GM21367 (cell line): ENCODE measurements around the gene ATG4C.
"Not testable (repeated sequence)": the region's sequence is repeated elsewhere in the genome, so short reads cannot be mapped to it uniquely, and the experiment has no call there.

ENCODE experiments used
- ATAC-seq: cut with Tn5 transposase; IDR thresholded peaks from one replicate; pipeline ENCODE4 v1.9.1; 2021; ENCODE audit not compliant: unreplicated experiment

Gene ATG4C

DNA sequence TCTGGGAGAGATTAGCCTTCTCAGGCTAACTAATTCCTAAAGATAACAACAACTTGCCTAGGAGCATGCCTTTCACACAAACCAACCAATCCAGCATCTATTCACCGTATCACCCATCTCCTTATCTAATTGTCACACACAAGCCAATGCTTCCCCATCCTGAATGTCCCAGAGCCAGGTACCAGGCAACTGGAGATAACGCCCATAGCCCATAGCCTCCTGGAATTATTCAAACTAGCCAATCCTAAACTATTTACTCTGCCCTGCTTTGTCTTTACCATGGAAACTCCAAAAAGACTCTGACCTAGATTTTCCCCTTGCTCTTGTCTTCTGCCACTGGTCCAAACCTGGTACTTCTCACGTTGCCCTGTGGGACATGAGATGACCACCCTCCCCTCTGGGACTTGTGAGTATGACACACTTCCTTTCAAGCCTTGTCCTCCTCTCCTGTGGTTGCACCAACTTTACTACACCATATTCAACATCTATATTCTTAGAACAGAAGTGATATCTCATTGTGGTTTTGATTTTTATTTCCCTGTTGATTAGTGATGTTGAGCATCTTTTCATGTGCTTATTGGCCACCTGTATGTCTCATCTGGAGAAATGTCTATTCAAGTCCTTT lies 8.8 kb upstream of the ATG4C start:
- no peak for ATAC-seq

DNA sequence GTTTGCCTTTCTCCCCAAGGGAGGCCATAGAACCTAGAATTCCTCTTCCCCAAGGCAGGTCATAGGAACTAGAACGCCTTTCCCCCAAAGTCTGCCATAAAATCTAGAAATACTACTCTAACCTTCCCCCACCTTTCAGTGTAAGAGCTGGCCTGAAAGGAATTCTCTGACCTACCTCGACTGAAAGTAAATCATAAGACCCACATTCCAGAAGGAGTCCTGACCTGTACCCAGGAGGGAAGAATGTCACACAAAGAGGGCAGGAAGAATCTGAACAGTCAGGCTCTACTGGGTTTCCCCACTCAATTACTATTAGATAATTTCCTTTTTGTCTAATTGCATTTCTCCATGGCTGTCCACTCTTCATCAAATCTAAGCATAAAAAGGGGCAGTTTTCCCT lies 5.7 kb upstream of the ATG4C start:
- ATAC-seq = no peak

DNA sequence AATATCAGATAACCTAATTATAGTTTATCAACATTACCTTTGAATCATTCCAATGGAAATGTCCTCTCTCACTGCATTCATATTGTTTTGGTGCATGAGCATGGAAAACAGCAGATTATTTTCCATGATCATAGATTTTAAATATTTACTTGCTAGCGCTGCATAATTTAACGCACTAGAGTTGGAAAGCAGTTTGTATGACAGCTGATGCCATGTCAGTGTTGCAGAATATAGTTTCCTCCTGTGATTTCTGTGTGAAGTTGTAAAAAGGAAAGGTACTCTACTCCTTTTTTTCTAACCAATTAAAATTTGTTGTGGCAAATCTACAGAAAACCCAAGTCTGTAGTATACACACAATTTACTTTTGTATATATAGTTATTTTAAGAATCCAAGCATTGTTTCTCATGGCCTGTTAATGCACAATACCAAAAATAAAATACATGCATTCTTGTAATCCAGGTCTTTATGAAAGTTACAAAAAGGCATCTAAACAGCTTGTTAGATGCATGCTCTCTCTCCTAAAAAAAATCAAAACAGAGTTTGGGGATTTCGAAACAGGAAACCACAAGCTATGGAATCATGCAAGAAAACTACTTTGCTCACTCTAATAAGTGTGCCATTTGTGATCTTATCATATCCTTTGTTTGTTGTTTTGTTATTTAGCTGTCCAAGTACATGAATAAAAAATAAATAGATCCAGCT lies 1.9 kb upstream of the ATG4C start:
- no peak for ATAC-seq

DNA sequence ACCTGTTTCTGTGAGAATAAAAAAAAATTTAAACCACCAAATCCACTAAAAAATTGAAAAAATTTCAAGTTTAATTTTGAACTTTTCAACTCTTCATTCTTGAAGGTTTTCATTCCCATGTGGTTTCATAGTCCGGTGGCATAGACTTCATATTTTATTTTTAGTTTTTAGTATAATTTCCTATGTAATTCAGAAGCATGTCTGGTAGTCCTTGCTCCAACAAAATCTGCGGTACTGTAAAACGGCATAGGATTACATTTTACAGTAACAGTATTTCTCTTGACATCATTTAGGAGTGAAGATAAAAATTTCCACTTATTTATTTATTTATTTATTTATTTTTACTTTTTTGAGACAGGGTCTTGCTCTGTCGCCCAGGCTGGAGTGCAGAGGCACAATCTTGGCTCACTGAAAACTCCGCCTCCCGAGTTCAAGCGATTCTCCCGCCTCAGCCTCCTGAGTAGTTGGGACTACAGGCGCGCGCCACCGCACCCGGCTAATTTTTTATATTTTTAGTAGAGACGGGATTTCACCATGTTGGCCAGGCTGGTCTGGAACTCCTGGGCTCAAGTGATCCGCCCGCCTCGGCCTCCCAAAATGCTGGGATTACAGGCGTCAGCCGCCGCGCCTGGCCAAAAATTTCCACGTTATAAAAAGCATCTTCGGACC lies 1.3 kb upstream of the ATG4C start:
- not testable (repeated sequence) for ATAC-seq

DNA sequence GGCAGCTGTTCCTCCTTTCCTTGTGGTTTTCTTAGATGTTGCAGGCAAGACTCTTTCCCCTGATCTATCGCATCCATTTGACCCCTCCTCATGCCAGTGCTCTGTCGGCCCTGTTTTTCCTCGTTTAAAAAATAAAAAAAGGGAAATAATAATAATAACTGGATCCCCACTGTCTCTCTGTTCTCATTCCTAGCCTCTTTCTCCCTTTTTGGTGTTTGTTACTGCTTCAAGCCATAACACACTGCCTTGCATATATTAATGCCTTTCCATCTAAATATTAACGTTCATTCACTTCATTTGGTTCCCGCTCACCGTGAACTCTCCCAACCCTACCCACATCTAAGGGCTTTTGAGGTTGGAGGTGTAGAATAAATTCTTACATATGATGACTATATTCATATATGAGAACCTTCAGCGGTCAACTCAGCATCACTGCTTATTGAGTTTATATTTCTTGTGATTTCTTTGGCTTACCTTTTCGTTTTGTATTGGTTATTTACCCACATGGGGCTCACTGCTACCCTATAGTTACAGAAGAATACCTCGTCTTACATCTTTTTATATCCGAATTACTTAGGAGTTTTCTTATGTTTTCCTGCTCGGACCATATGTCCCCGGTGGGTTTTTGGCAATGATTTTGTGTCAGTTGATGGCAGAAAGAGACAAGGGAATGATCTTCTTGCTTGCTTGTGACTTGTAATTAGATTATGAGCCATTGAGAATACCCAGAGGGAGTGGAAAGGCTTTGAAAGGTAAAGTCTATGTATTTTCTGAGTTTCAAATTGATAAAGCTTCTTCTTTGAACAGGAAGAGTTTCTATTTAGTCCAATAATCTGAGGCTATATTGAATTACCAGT lies 805 bp downstream of the ATG4C start:
- peak; percentile 18 for ATAC-seq

DNA sequence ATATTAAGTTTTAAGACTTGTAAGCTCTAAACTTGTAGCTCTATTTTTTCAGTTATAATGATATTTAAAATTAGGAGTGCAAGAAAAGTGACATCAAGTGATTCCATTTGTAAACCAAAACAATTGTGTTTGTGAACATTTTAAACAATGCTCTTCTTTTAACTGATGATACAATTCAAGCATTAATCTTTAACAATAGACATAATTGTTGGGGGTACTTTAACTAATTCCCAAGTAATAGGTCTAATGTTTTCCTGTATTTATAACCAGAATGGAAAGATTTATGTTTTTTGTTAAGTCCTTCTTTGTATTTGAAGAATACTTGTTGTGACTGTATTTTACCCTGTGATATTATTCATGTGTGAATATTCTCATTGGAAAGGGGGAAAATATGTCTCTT lies 6.8 kb downstream of the ATG4C start:
- no peak for ATAC-seq

DNA sequence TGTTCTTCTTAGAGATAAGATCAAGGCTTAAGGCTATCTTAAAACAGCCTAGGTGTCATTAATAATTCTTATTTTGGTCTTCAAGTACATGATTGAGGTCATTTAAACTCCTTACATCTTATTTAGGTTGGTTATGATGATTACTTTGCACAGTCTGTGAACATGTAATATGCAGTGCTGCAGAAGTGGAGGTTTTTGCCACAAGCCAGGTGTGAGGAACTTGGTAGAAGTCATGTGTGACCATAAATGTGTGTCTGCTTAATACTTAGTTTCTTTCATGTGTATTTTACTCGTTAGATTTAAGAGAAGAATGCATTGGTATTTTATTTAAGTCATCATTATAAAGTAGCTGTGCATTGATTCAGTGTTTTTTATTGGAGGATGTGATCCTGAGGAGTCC lies 10.1 kb downstream of the ATG4C start:
- no peak for ATAC-seq

DNA sequence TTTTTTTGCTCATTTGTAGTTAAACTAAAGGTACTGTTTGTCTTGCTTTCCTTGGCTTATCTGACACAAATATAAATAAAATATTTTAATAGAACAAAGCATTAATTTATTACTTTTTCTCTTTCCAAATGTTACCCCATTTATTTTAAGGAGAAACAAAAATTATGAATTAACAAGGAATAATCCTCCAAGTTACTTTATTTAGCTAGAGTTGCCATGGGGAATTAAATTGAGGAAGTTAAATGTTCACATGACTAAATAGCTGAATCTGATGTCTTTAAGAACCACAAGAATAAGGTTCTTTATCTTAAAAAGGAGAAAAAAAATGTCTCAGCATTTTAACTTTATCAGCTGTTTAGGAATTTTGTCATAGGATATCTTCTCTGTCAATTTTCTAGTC lies 12.3 kb downstream of the ATG4C start:
- ATAC-seq = no peak

DNA sequence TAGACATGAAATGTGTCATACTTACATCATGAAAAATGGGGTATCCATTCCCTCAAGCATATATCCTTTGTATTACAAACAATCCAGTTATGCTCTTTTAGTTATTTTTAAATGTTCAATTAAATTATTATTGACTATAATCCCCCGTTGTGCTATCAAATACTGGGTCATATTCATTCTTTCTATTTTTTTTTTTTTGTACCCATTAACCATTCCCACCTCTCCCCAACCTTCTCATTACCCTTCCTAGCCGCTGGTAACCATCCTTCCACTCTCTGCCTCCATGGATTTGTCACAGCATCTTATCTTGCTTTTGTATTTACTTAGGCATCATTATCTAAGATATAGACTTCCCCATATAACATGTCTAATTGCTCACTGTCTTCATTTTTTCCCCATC lies 15.8 kb downstream of the ATG4C start:
- ATAC-seq = no peak

DNA sequence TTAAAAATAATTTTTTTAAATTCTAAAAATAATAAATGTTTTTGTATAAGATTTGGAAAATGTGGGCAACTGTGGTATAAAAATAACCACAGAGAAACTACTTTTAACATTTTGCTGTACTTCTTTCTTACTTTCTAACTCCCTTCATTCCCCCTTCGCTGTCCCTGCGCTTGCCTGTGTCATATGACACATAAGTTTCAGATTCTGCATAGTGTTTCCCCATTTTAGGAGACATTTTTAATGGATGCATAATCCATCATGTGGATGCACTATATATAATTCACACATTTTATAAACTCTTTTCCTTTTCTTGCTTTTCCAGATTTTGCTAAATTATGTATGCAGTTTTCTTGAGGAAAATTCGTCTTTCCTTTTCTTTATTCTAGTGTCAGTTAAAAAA lies 16.3 kb downstream of the ATG4C start:
- peak; percentile 44 for ATAC-seq

DNA sequence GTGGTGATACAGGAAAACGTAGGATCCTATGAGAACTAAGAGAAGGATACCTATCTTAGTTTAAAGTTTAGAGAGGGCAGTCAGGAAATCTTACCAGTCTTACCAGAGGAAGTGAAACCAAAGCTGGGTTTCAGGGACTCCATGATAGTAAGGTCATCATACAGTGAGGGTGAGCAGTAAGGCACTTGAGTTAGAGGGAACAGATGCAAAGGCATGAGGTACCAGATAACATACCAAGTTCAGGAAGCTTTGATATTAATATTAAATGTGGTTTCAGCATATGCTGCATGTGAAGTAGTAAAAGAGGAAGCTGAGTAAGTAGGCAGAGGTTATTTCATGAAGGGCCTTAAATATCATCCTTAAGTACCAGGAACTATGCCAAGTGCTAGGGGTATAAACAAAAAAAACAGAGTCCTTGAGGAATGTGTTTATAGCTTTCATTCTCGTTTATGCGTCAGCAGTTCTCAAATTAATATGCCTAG lies 16.9 kb downstream of the ATG4C start:
- ATAC-seq = peak; percentile 99

DNA sequence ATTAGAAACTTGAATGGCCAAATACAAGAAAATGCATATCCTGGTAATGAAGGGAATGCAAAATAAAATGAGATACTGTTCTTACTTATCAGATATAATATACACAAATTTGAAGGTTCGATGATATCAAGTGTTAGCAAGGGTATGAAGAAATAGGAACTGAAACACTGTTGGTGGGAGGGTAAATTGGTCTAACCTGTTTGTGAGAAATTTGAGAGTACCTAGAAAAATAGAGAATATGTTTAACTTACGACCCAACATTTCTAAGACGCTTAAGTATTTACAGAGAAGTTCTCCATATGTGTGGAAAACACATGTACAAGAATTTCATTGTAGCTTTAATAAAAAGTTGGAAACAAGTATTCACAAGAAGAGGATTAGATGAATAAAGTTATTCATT lies 25.9 kb downstream of the ATG4C start:
- ATAC-seq = peak; percentile 35

DNA sequence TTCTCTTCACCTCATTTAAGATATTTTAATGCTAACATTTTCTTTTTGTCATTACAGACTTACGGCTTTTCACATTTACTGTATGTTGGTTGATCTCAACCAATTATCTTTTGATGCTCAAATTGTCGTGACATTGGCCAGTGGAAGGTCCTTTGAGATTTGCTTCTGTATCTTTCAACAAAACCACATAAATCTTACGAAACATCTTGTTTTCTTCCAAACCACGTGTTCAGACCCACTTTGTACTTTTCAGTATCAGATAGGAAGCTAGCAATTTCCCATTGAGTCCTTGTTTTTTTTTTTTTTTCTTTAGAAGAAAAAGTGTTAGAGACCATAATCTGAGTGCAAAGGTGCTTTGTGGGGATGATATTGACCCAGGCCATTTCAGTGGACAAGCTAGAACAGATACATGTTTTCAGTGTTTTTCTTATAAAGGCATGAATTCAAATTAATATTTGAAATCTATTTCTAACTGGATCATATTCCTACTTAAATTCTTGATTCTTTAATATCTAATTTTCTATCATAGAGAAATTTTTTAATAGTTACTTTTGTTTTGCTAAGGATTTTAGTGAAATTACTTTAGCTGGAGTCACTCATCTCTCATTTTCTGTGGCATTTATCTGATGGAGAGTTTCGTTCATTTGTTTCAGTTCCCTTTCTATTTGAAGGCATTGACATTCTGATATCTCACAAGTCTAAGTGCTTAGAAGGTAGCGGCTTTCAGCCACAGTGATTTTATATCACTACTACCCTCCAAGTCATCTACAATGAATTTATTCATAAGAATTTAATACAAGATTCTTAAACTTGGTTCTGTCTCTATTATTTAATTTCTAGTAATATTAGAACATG lies 26.7 kb downstream of the ATG4C start:
- peak; percentile 93 for ATAC-seq

DNA sequence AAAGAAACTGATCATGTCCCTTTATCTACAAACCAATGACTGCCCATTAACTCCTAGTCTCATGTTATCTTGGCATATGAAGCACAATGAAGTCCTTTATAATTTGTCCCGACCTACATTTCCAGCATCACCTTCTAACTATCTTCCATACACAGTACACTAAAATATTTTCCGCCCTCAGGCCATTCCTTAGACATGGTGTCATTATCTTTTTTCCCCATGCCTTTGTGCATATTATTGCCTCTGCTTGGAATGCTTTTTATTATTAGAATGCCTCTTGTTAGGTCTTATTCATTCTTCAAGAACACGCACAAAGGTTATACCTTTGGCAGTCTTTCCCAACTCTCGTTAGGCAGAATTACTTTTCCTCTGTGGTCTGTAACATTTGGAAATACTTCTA lies 39.6 kb downstream of the ATG4C start:
- ATAC-seq = no peak

DNA sequence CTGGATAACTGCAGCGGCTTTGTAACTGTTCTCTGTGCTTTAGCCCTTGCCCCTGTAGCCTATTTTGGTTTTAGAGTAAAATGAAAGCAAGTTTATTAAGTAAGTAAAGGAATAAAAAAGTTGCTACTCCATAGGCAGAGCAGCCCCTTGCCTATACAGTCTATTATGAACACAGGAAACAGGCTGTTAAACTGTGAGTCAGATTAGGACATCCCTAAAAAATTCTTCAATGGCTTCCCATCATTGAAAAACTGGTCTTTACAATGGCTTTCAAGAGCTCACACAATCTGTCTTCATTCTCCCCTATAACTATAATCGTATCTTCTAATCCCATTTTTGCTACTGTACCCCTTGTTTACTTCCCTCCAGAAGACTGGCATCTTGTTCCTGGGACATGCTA lies 43.0 kb downstream of the ATG4C start:
- ATAC-seq = no peak

DNA sequence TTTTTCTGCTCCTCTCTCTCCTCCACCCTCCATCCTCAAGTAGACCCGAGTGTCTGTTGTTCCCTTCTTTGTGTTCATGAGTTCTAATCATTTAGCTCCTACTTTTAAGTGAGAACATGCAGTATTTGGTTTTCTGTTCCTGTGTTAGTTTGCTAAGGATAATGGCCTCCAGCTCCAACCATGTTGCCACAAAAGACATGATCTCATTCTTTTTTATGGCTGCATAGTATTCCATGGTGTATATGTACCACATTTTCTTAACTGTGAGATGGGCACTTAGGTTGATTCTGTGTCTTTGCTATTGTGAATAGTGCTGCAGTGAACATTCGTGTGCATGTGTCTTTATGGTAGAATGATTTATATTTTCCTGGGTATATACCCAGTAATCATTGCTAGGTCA lies 43.9 kb downstream of the ATG4C start:
- ATAC-seq = not testable (repeated sequence)

DNA sequence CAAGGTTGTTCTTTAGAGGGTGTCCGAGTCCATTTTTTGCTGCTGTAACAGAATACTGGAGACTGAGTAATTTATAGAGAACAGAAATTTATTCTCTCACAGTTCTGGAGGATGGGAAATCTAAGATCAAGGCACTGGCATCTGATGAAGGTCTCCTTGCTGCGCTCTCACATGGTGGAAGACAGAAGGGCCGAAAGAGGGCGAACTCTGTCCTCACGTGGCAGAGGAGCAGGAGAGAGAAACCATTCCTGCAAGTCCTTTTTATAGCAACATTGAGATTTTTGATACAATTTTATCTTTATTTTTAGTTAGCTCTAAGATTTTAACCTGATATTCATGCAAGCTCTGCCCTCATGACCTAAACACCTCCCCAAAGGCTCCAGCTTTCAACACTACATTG lies 48.3 kb downstream of the ATG4C start:
- ATAC-seq = no peak

DNA sequence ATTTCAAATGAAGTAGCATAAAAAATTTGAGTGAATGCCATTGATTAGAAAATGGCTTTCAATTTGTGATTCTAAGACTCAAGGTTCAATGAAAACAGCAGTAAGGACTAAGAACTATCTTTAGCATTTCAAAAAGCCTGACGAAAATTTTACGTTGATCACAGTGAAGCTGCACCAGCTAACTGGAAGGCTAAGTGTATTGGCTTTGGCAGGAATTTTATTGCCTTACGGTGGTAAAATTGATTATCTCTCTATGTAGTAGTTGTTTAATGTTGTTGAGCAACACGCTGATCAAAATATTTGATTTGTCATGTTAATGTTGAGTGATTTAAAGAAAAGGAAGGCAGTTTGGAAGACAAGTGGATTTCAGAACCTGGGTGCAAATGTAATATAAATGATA lies 49.6 kb downstream of the ATG4C start:
- no peak for ATAC-seq

DNA sequence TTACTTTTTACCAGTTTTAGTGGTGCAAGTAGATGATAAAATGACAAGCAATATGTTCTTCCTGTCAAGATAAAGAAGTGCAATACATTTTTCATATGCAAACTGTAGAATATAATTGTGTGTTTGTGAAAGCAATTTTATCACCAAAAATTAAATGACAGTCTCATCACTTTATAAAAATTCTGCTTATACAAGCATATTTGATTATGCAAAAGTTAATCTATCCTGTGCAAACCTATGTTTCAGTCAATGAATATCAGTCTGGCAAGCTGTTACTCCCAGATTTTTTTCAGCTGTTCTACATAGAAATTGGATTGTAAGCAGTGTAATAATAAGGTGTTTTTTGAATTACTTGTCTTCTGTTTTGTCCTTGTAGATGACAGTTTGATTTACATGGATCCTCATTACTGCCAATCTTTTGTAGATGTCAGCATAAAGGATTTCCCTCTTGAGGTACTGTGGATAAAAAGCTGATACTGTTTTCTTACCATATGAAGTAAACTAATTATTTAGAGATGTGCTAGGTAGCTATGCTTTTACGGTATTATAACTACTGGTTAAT lies 50.5 kb downstream of the ATG4C start:
- ATAC-seq = no peak

DNA sequence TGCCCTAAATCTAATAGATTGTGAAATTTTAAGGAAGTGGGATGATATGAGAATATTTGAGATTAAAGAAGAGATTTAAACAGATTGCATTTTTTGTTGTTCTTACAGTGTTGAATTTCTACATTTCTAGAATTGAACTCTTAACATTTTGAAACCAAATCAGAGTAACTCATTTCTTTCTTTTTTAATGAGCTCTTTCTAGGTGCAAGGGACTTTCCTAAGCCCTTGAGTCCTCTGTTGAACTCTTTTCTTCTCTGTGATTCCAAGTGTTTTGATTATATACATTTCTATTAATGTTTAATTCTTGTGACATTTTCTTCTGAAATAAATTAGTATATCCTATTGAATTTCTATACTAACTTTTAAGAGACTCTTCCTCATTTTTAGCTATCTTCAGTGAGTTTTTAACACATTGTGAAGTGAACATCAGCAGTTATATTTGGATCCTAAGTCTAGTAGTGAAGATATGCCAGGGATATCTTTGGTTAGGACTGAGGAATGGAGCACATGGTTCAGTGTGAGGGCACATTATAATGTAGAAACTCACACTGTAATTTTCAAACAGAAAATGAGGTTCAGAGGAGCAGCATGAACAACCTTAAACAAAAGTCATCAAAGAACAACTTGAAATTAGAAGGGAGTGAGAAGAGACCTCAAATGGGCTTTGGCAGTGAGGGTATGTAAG lies 53.1 kb downstream of the ATG4C start:
- no peak for ATAC-seq
